MM.1S (cell line): ENCODE measurements around the gene RASD2.

Source experiments
- DNase-seq: peaks from one replicate; pipeline ENCODE4 v3.0.0-alpha.2; 2015
- H2AFZ ChIP-seq: fragments of 300-600 bp; sonication (generic); 2 replicates; pipeline ENCODE4 v1.6.0; 2016; ENCODE audit warnings: antibody characterized with exemption, low read length
- H3F3A ChIP-seq: fragments of 300-600 bp; sonication (generic); 2 replicates; pipeline ENCODE4 v1.6.1; 2016; ENCODE audit warnings: mild to moderate bottlenecking, antibody characterized with exemption, low read length, moderate library complexity, mixed read lengths; ENCODE audit not compliant: insufficient read depth
- H3K27ac ChIP-seq: fragments of 300-600 bp; sonication (generic); 2 replicates; pipeline ENCODE4 v1.5.1; 2016; ENCODE audit warnings: mild to moderate bottlenecking, low read length
- H3K27me3 ChIP-seq: fragments of 300-600 bp; sonication (generic); replicated peaks from 2 replicates; pipeline ENCODE4 v1.6.0; 2016; ENCODE audit warnings: low read length; ENCODE audit not compliant: insufficient read depth
- H3K36me3 ChIP-seq: fragments of 300-600 bp; sonication (generic); replicated peaks from 2 replicates; pipeline ENCODE4 v1.6.1; 2016; ENCODE audit warnings: mild to moderate bottlenecking, low read length, mixed read lengths; ENCODE audit not compliant: insufficient read depth
- H3K4me1 ChIP-seq: fragments of 300-600 bp; sonication (generic); 2 replicates; pipeline ENCODE4 v1.6.1; 2016; ENCODE audit warnings: low read length, mixed read lengths
- H3K4me2 ChIP-seq: fragments of 300-600 bp; sonication (generic); 2 replicates; pipeline ENCODE4 v1.6.0; 2016; ENCODE audit warnings: low read depth, low read length
- H3K4me3 ChIP-seq: fragments of 300-600 bp; sonication (generic); 2 replicates; pipeline ENCODE4 v1.5.1; 2016; ENCODE audit warnings: low read length, mixed read lengths
- H3K79me2 ChIP-seq: fragments of 300-600 bp; sonication (generic); 2 replicates; pipeline ENCODE4 v1.6.1; 2016; ENCODE audit warnings: mixed run types, low read length, mixed read lengths
- H3K9ac ChIP-seq: fragments of 300-600 bp; sonication (generic); 2 replicates; pipeline ENCODE4 v1.6.1; 2016; ENCODE audit warnings: low read length, mixed read lengths
- H3K9me2 ChIP-seq: fragments of 300-600 bp; sonication (generic); replicated peaks from 2 replicates; pipeline ENCODE4 v1.6.1; 2016; ENCODE audit warnings: mild to moderate bottlenecking, low read length, mixed read lengths; ENCODE audit not compliant: insufficient read depth
- H3K9me3 ChIP-seq: fragments of 300-600 bp; sonication (generic); replicated peaks from 2 replicates; pipeline ENCODE4 v1.6.1; 2016; ENCODE audit warnings: mild to moderate bottlenecking, low read length, mixed read lengths; ENCODE audit not compliant: insufficient read depth
- H4K20me1 ChIP-seq: fragments of 300-600 bp; sonication (generic); 2 replicates; pipeline ENCODE4 v1.6.1; 2016; ENCODE audit warnings: mild to moderate bottlenecking, low read length, moderate library complexity, mixed read lengths; ENCODE audit not compliant: insufficient read depth
- EZH2 ChIP-seq: fragments of 300-600 bp; sonication (generic); optimal IDR thresholded peaks from 2 replicates; pipeline ENCODE3; 2017; ENCODE audit warnings: low read depth, mild to moderate bottlenecking, antibody characterized with exemption, low read length, mixed read lengths
- EZH2phosphoT487 ChIP-seq: fragments of 300-600 bp; sonication (generic); IDR thresholded peaks from 2 replicates; pipeline ENCODE4 v1.6.1; 2018; ENCODE audit warnings: antibody characterized with exemption, low read length
- TF ChIP-seq, protein P1 (sequence below): fragments of 300-600 bp; sonication (generic); IDR thresholded peaks from 2 replicates; pipeline ENCODE4 v1.5.1; 2016; ENCODE audit warnings: antibody characterized with exemption, low read length, mixed read lengths

Gene RASD2

DNA sequence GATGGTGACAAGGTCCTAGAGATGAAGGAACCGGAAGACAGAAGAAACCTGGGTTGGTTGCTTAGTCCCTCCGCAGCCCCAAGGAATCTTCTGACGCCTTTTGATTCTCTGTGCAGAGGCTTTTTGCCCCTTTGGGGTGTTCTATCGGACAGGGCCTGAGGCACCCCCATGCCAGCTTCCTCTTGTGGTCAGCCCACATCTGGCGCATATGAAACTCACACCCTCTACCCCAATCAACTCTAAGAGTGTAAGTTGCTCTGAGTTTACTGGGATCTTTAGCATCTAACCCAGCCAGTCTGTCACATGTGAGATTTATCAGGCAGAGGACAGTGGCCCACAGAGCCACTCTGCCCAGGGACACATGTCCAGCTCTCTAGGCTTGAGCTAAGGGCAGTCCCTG is 17.4 kb downstream of the RASD2 start:
- Histone ChIP-seq H2AFZ (no peak overlapping the region), H3K36me3 (no peaks in the 10 kb centered on the region), H3K79me2 (no peaks in the 10 kb centered on the region), H3K4me3 (no peak overlapping the region), H3K27ac (no peak overlapping the region), H3K27me3 (no peaks in the 10 kb centered on the region), H3K9me3 (no peaks in the 10 kb centered on the region), H3K4me1 (peaks cover 18% of the 10 kb centered on the region), H3K4me2 (peak overlapping the region; percentile 19; the same call in 1 of the 2 replicates), H4K20me1 (no peaks in the 10 kb centered on the region), H3K9ac (no peak overlapping the region), H3K9me2 (no peaks in the 10 kb centered on the region), H3F3A (no peaks in the 10 kb centered on the region; the same call in 1 of the 2 replicates)
- TF ChIP-seq, protein P1, sequence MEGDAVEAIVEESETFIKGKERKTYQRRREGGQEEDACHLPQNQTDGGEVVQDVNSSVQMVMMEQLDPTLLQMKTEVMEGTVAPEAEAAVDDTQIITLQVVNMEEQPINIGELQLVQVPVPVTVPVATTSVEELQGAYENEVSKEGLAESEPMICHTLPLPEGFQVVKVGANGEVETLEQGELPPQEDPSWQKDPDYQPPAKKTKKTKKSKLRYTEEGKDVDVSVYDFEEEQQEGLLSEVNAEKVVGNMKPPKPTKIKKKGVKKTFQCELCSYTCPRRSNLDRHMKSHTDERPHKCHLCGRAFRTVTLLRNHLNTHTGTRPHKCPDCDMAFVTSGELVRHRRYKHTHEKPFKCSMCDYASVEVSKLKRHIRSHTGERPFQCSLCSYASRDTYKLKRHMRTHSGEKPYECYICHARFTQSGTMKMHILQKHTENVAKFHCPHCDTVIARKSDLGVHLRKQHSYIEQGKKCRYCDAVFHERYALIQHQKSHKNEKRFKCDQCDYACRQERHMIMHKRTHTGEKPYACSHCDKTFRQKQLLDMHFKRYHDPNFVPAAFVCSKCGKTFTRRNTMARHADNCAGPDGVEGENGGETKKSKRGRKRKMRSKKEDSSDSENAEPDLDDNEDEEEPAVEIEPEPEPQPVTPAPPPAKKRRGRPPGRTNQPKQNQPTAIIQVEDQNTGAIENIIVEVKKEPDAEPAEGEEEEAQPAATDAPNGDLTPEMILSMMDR = no peak
- TF ChIP-seq EZH2phosphoT487 = no peak
- TF ChIP-seq EZH2 = no peak
- peak; percentile 57 for DNase-seq

DNA sequence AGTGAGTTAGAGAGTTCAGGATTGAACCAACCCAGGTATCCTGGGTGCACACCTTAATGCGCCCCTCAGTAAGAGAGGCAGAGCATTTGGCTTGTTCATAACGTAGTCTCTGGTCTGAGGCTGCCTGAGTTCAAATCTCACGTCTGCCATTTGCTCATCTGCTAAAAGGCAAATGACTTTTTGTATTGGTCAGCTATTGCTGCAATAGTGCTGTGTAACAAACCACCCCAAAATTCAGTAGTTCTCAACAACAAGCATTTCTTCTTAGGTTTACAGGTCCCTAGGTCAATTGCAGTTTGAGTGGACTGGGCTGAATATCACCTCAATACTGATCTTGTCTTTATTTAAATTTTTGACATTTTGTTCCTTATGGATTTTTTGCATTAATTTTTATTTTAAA is 18.1 kb downstream of the RASD2 start:
- Histone ChIP-seq H3K27me3 (no peaks in the 10 kb centered on the region), H3F3A (no peaks in the 10 kb centered on the region; the same call in 1 of the 2 replicates), H3K4me2 (peak overlapping the region; percentile 19; the same call in 1 of the 2 replicates), H4K20me1 (no peaks in the 10 kb centered on the region), H3K27ac (no peak overlapping the region), H3K9ac (no peak overlapping the region), H3K79me2 (no peaks in the 10 kb centered on the region), H3K4me3 (no peak overlapping the region), H3K36me3 (no peaks in the 10 kb centered on the region), H2AFZ (no peak overlapping the region), H3K4me1 (peaks cover 15% of the 10 kb centered on the region), H3K9me2 (no peaks in the 10 kb centered on the region), H3K9me3 (no peaks in the 10 kb centered on the region)
- DNase-seq = no peak
- TF ChIP-seq, protein P1 = no peak
- TF ChIP-seq EZH2 (no peak), EZH2phosphoT487 (no peak)

DNA sequence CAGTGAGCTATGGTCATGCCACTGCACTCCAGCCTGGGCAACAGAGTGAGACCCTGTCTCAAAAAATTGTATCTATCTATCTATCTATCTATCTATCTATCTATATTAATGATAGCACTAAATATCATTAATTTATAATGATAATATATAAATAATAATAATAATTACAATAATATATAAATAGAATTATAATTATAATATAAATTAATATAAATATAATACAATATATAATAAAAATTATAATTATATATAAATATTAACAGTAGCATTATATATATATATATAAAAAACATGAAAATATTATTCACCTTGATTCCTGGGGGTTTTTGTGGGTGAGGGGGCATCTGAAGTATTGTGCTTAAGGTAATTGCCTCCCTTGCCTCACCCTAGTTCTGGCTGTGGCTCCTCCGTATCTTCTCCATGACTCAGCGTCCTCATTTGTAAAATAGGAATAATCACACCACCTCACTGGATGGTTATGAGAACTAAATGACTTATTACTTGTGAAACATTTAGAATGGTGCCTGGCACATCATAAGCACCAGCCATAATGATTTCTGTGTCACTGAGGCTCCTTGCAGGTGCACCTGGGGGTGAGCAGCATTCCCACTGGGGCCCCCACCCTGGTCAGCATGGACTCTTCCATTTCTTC is 18.8 kb downstream of the RASD2 start:
- Histone ChIP-seq H4K20me1 (no peaks in the 10 kb centered on the region), H3K27me3 (no peaks in the 10 kb centered on the region), H3F3A (no peaks in the 10 kb centered on the region; the same call in 1 of the 2 replicates), H3K9ac (no peak overlapping the region), H2AFZ (no peak overlapping the region), H3K9me3 (no peaks in the 10 kb centered on the region), H3K4me2 (no peak overlapping the region), H3K79me2 (no peaks in the 10 kb centered on the region), H3K27ac (no peak overlapping the region), H3K4me1 (peaks cover 15% of the 10 kb centered on the region), H3K9me2 (no peaks in the 10 kb centered on the region), H3K4me3 (no peak overlapping the region), H3K36me3 (no peaks in the 10 kb centered on the region)
- DNase-seq = no peak
- TF ChIP-seq, protein P1 = no peak
- TF ChIP-seq EZH2phosphoT487 (no peak), EZH2 (no peak)
